IMR-90 (cell line): Measurements from ENCODE around the gene CXCL12. TPM values are rescaled to one million over a fixed set of nuclear protein-coding genes. Genes with fewer than 3 reads are reported as not detected.

ENCODE experiments used
- ATAC-seq: fragments of 200-7000 bp; cut with Tn5 transposase; 2 replicates; pipeline ENCODE4 v1.9.1; 2020; ENCODE audit warnings: low read depth, mild to moderate bottlenecking, moderate library complexity
- BruUV-seq: library from RNA; stranded (reverse); fragments of 400-500 nt; replicated peaks from 2 replicates; lab custom pipeline; 2021; lab: Mats Ljungman, UMichigan
- CTCF ChIA-PET: fragments of 300-600 bp; formaldehyde crosslinking; extraction: SDS; loops from one replicate; lab custom pipeline; 2021; ENCODE audit warnings: antibody characterized with exemption; lab: Yijun Ruan, JAX
- POLR2A ChIA-PET: fragments of 300-600 bp; sonication (Branson Sonifier 250); formaldehyde crosslinking; loops from one replicate; lab custom pipeline; 2022; ENCODE audit warnings: antibody characterized with exemption; ENCODE audit not compliant: unreplicated experiment; lab: Charles Lee
- DNase-seq: peaks from one replicate; pipeline ENCODE4 v3.0.0; 2013
- H2AFZ ChIP-seq: replicated peaks from 2 replicates; pipeline ENCODE3; 2013; ENCODE audit warnings: low read length, mild to moderate bottlenecking; ENCODE audit not compliant: poor library complexity
- H2AK5ac ChIP-seq: 2 replicates; pipeline ENCODE4 v1.6.1; 2013; ENCODE audit warnings: low read depth, low read length, inconsistent platforms
- H2AK9ac ChIP-seq: replicated peaks from 2 replicates; pipeline ENCODE3; 2013; ENCODE audit warnings: mild to moderate bottlenecking, low read depth, low read length, moderate library complexity; ENCODE audit not compliant: poor library complexity
- H2BK120ac ChIP-seq: 2 replicates; pipeline ENCODE4 v1.6.1; 2013; ENCODE audit warnings: low read depth, low read length, inconsistent platforms
- H2BK15ac ChIP-seq: 3 replicates; pipeline ENCODE4 v1.6.1; 2013; ENCODE audit warnings: low read depth, low read length, inconsistent platforms
- H2BK20ac ChIP-seq: 2 replicates; pipeline ENCODE4 v1.6.1; 2013; ENCODE audit warnings: low read depth, mild to moderate bottlenecking, inconsistent platforms, low read length, moderate library complexity
- H2BK5ac ChIP-seq: 2 replicates; pipeline ENCODE4 v1.6.1; 2013; ENCODE audit warnings: mild to moderate bottlenecking, low read depth, low read length, inconsistent platforms; ENCODE audit not compliant: poor library complexity, severe bottlenecking
- H3K14ac ChIP-seq: replicated peaks from 2 replicates; pipeline ENCODE4 v1.6.1; 2013; ENCODE audit warnings: low read depth, low read length, inconsistent platforms
- H3K18ac ChIP-seq: 2 replicates; pipeline ENCODE4 v1.6.1; 2013; ENCODE audit warnings: low read depth, low read length, control low read depth
- H3K23ac ChIP-seq: 2 replicates; pipeline ENCODE4 v1.6.1; 2013; ENCODE audit warnings: low read depth, low read length, inconsistent platforms
- H3K27ac ChIP-seq: 2 replicates; pipeline ENCODE4 v1.5.1; 2013; ENCODE audit warnings: mild to moderate bottlenecking, control low read depth, low read length; ENCODE audit not compliant: insufficient read depth
- H3K27me3 ChIP-seq: 2 replicates; pipeline ENCODE4 v1.6.1; 2013; ENCODE audit warnings: low read length; ENCODE audit not compliant: control insufficient read depth, insufficient read depth
- H3K36me3 ChIP-seq: 2 replicates; pipeline ENCODE4 v1.6.1; 2013; ENCODE audit warnings: low read length, mixed read lengths; ENCODE audit not compliant: control insufficient read depth, insufficient read depth
- H3K4ac ChIP-seq: 2 replicates; pipeline ENCODE4 v1.6.1; 2013; ENCODE audit warnings: low read depth, low read length, inconsistent platforms
- H3K4me1 ChIP-seq: 2 replicates; pipeline ENCODE4 v1.6.1; 2013; ENCODE audit warnings: low read length, mixed read lengths; ENCODE audit not compliant: control insufficient read depth, insufficient read depth
- H3K4me2 ChIP-seq: 2 replicates; pipeline ENCODE4 v1.6.1; 2013; ENCODE audit warnings: low read depth, mild to moderate bottlenecking, control low read depth, low read length, moderate library complexity
- H3K4me3 ChIP-seq: 2 replicates; pipeline ENCODE4 v1.5.1; 2013; ENCODE audit warnings: low read depth, mild to moderate bottlenecking, control low read depth, low read length, moderate library complexity; ENCODE audit not compliant: insufficient read depth
- H3K56ac ChIP-seq: 2 replicates; pipeline ENCODE4 v1.6.1; 2013; ENCODE audit warnings: low read length, inconsistent platforms; ENCODE audit not compliant: insufficient read depth; ENCODE audit errors: extremely low read depth
- H3K79me1 ChIP-seq, 2 experiments: 2 replicates each; pipeline ENCODE4 v1.6.1; 2013; ENCODE audit warnings: low read length in 2 of 2, inconsistent platforms in 1 of 2, low read depth in 1 of 2
- H3K9ac ChIP-seq: 2 replicates; pipeline ENCODE4 v1.6.1; 2013; ENCODE audit warnings: low read depth, low read length, control low read depth
- H3K9me1 ChIP-seq: 2 replicates; pipeline ENCODE4 v1.6.1; 2013; ENCODE audit warnings: low read length, inconsistent platforms; ENCODE audit not compliant: insufficient read depth
- H3K9me3 ChIP-seq: 2 replicates; pipeline ENCODE4 v1.6.1; 2013; ENCODE audit warnings: low read length; ENCODE audit not compliant: control insufficient read depth, insufficient read depth
- H4K20me1 ChIP-seq: 2 replicates; pipeline ENCODE4 v1.6.1; 2013; ENCODE audit warnings: low read length, inconsistent platforms; ENCODE audit not compliant: insufficient read depth
- H4K5ac ChIP-seq: 2 replicates; pipeline ENCODE4 v1.6.1; 2013; ENCODE audit warnings: mild to moderate bottlenecking, low read depth, low read length, control low read depth
- H4K8ac ChIP-seq, 2 experiments: 2 replicates each; pipeline ENCODE4 v1.6.1; 2013; ENCODE audit warnings: low read depth in 2 of 2, low read length in 2 of 2, control low read depth in 1 of 2, inconsistent platforms in 1 of 2
- H4K91ac ChIP-seq: 2 replicates; pipeline ENCODE4 v1.6.1; 2013; ENCODE audit warnings: low read depth, low read length, inconsistent platforms; ENCODE audit not compliant: insufficient read depth
- BHLHE40 ChIP-seq: fragments of 150-350 bp; IDR thresholded peaks from 2 replicates; pipeline ENCODE4 v1.6.1; 2016; ENCODE audit warnings: mild to moderate bottlenecking, low read depth, low read length
- CEBPB ChIP-seq: IDR thresholded peaks from 2 replicates; pipeline ENCODE4 v1.6.1; 2012; ENCODE audit warnings: low read depth, low read length, improper control_type of control experiment
- ELK1 ChIP-seq: fragments of 150-350 bp; IDR thresholded peaks from 2 replicates; pipeline ENCODE4 v1.6.1; 2016; ENCODE audit warnings: low read depth, mild to moderate bottlenecking, low read length, moderate library complexity, borderline replicate concordance
- FOS ChIP-seq: fragments of 150-350 bp; IDR thresholded peaks from 2 replicates; pipeline ENCODE4 v1.6.1; 2016; ENCODE audit warnings: low read depth, low read length
- MAFK ChIP-seq: IDR thresholded peaks from 2 replicates; pipeline ENCODE4 v1.6.1; 2012; ENCODE audit warnings: low read depth, low read length, improper control_type of control experiment
- MAZ ChIP-seq: IDR thresholded peaks from 2 replicates; pipeline ENCODE4 v1.6.1; 2012; ENCODE audit warnings: low read depth, mild to moderate bottlenecking, low read length, improper control_type of control experiment, moderate library complexity, borderline replicate concordance
- MXI1 ChIP-seq: IDR thresholded peaks from 2 replicates; pipeline ENCODE4 v1.6.1; 2012; ENCODE audit warnings: low read depth, mild to moderate bottlenecking, low read length, moderate library complexity, borderline replicate concordance
- POLR2A ChIP-seq: IDR thresholded peaks from 2 replicates; pipeline ENCODE4 v1.6.1; 2012; ENCODE audit warnings: mild to moderate bottlenecking, low read depth, low read length
- RCOR1 ChIP-seq: IDR thresholded peaks from 2 replicates; pipeline ENCODE4 v1.6.1; 2012; ENCODE audit warnings: mild to moderate bottlenecking, low read length, improper control_type of control experiment; ENCODE audit not compliant: insufficient replicate concordance
- SMC3 ChIP-seq: fragments of 150-350 bp; IDR thresholded peaks from 2 replicates; pipeline ENCODE4 v1.6.1; 2016; ENCODE audit warnings: low read depth, mild to moderate bottlenecking, antibody characterized with exemption, low read length, moderate library complexity
- WGBS, 2 experiments: methylation state at CpG; one replicate each; pipeline versions ENCODE4 v1.1.5 to v1.1.7; 2013; ENCODE audit warnings: missing lambda C conversion rate in 2 of 2; ENCODE audit not compliant: insufficient read length in 1 of 2; ENCODE audit errors: extremely low coverage in 2 of 2; 5-methylcytosine and 5-hydroxymethylcytosine counted together
- dilution Hi-C: fragments of 300-500 bp; cut with HindIII; formaldehyde crosslinking; loops from one replicate; pipeline ENCODE4 v1.14.3; 2018; ENCODE audit warnings: low sequenced_read_pairs; ENCODE audit not compliant: unreplicated experiment
- in situ Hi-C: fragments of 300-500 bp; cut with MboI; formaldehyde crosslinking; loops from 3 replicates; pipeline ENCODE4 v1.14.3; 2019; ENCODE audit warnings: low sequenced_read_pairs, inconsistent platforms, mixed read lengths
- intact Hi-C: fragments of 100-400 bp; cut with micrococcal nuclease; formaldehyde crosslinking; loops from 2 replicates; pipeline ENCODE4 v1.10.0; 2022
- polyA plus RNA-seq, 3 experiments: library from polyadenylated mRNA; depleted of rRNA; stranded (reverse); fragments of >200 nt; gene quantifications; 2 replicates each; pipeline ENCODE4 v1.2.3, GENCODE V29; 2012; ENCODE audit warnings: low replicate concordance in 1 of 3
- total RNA-seq: library from RNA; depleted of rRNA; stranded (reverse); fragments of >200 nt; gene quantifications from 2 replicates; pipeline ENCODE4 v1.2.3, GENCODE V29; 2012

The CXCL12 gene
- total and polyA plus RNA-seq, 2 of the 4 experiments (the other 2 are of a cell fraction), result 15.8 to 80.7 TPM

- WGBS, 2 experiments, result 43% methylated on average over 1 of the region's 5 CpGs; no CpG with 5 or more reads in 1 of the 2 experiments
- no peak overlapping the region for H2AK5ac ChIP-seq
- no TSS peak for BruUV-seq
- no peak overlapping the region for H4K8ac ChIP-seq
- no peaks in the 10 kb centered on the region for H3K36me3 ChIP-seq
- no peak overlapping the region for H3K18ac ChIP-seq
- no peak overlapping the region for H2BK120ac ChIP-seq
- no peaks in the 10 kb centered on the region for H3K9me1 ChIP-seq
- H2AK9ac ChIP-seq, result no peak overlapping the region
- H3K4me1 ChIP-seq, result peaks cover 1% of the 10 kb centered on the region; the same call in 1 of the 2 replicates
- no peak overlapping the region for H3K56ac ChIP-seq
- in situ Hi-C loops, result no loop called here
- H3K4me3 ChIP-seq, result no peak overlapping the region
- no peak overlapping the region for H3K4me2 ChIP-seq
- POLR2A ChIA-PET, result no interaction called here
- CTCF ChIA-PET, result no interaction called here
- intact Hi-C loops, result no loop called here
- H4K91ac ChIP-seq, result no peak overlapping the region
- TF ChIP-seq FOS (no peak), MXI1 (no peak), CEBPB (no peak), ELK1 (no peak), POLR2A (no peak), MAFK (no peak), RCOR1 (no peak), BHLHE40 (no peak), MAZ (no peak), SMC3 (no peak)
- H2BK15ac ChIP-seq, result no peak overlapping the region
- no peak overlapping the region for H3K9ac ChIP-seq
- H2BK20ac ChIP-seq, result no peak overlapping the region
- 0 out of 2 replicates have a peak, but pooled peaks cover 5% of the 10 kb centered on the region for H3K9me3 ChIP-seq
- peaks cover 8% of the 10 kb centered on the region; the same call in 1 of the 2 replicates for H3K27me3 ChIP-seq
- H3K27ac ChIP-seq, result no peak overlapping the region
- dilution Hi-C loops, result no loop called here
- no peak for DNase-seq
- no peak overlapping the region for H4K5ac ChIP-seq
- H2AFZ ChIP-seq, result no peak overlapping the region
- H3K4ac ChIP-seq, result no peak overlapping the region
- no peak overlapping the region for H3K23ac ChIP-seq
- no peak overlapping the region for H3K14ac ChIP-seq
- H3K79me1 ChIP-seq, result no peaks in the 10 kb centered on the region
- H4K20me1 ChIP-seq, result no peaks in the 10 kb centered on the region
- no peak overlapping the region for H2BK5ac ChIP-seq
- ATAC-seq, result no peak
Measured at GRCh38 chr10:44411251-44411650, 26.4 kb upstream of the CXCL12 start.
